ENCODE results near the gene HILPDA.
"Not testable (repeated sequence)": the region's sequence is repeated elsewhere in the genome, so short reads cannot be mapped to it uniquely, and the experiment has no call there.

The HILPDA gene

GRCh38 chr7:128463345-128463744 is 7.7 kb downstream of the HILPDA start:
- not testable (repeated sequence) for DNase-seq (ENCODE audit: low read depth)

GRCh38 chr7:128463933-128464332 is 8.3 kb downstream of the HILPDA start:
- not testable (repeated sequence) for DNase-seq (ENCODE audit: low read depth)

GRCh38 chr7:128466871-128467270 is 11.2 kb downstream of the HILPDA start:
- DNase-seq (ENCODE audit: low read depth), result not testable (repeated sequence)

- peak; percentile 86 for DNase-seq (ENCODE audit: low read depth)
These were observed 21.0 kb downstream of the HILPDA start, which contains the start of gene METTL2B for GRCh38 chr7:128476402-128477335. Gene METTL2B, plus strand, starts transcription at chr7:128476748. Its CDS starts 18 bp downstream, at chr7:128476766.

GRCh38 chr7:128477336-128477690 is 21.6 kb downstream of the HILPDA start:
- not testable (repeated sequence) for DNase-seq (ENCODE audit: low read depth)

- DNase-seq (ENCODE audit: low read depth), result not testable (repeated sequence)
These were observed 23.4 kb downstream of the HILPDA start for GRCh38 chr7:128479082-128479481.

- DNase-seq (ENCODE audit: low read depth), result not testable (repeated sequence)
These were observed 32.5 kb downstream of the HILPDA start for GRCh38 chr7:128488134-128488533.

GRCh38 chr7:128497405-128497804 is 41.7 kb downstream of the HILPDA start:
- DNase-seq (ENCODE audit: low read depth), result no peak

GRCh38 chr7:128505416-128505815 is 49.7 kb downstream of the HILPDA start:
- not testable (repeated sequence) for DNase-seq (ENCODE audit: low read depth)

GRCh38 chr7:128506819-128507218 is 51.1 kb downstream of the HILPDA start:
- DNase-seq (ENCODE audit: low read depth), result not testable (repeated sequence)

- DNase-seq (ENCODE audit: low read depth), result not testable (repeated sequence)
These were observed 51.8 kb downstream of the HILPDA start for GRCh38 chr7:128507321-128507993.

Data from activated T-helper 9 cell treated with anti-CD3 and anti-CD28 coated beads, Interleukin-2, amount 50 U/mL, for 16 hours (primary cell).